ENCODE measurements around the gene RFC2.

GRCh38 chr7:74287303-74288033 is 33.3 kb upstream of the RFC2 start:
- no peak for TF ChIP-seq POLR2A (IDR thresholded peaks at IDR 0.05)
- TF ChIP-seq CTCF (IDR thresholded peaks at IDR 0.05): no peak
